ENCODE data around the gene ORMDL3. TPM values are rescaled to one million over a fixed set of nuclear protein-coding genes. Genes with fewer than 3 reads are reported as not detected.
"Not testable (repeated sequence)": the region's sequence is repeated elsewhere in the genome, so short reads cannot be mapped to it uniquely, and the experiment has no call there.

The ORMDL3 gene
- total RNA-seq, 1 donor from 2014 or later = 35.6 TPM

DNA sequence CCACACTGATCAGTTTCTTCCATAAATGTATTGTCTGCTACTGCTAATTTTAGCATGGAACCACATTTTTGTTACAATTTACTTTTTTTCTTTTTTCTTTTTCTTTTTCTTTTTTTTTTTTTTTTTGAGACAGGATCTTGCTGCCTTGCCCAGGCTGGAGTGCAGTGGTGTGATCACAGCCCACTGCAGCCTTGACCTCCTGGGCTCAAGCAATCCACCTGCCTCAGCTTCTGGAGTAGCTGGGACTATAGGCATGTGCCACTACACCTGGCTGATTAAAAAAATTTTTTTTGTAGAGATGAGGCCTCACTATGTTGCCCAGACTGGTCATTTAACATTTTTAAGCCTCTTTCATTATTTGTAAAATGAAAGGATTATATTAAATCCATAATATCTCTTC is 40.3 kb downstream of the ORMDL3 start:
- no peak for DNase-seq (ENCODE audit: low read depth)

DNA sequence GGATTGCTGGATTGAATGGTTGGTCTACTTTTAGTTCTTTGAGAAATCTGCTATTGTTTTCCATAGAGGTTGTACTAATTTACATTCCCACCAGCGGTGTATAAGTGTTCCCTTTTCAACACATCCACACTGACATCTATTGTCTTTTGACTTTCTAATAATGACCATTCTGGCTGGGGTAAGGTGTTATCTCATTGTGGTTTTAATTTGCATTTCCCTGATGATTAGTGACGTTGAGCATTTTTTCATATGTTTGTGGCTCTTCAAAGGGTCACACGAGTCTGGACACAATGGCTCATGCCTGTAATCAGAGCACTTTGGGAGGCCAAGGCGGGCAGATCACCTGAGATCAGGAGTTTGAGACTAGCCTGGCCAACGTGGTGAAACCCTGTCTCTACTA is 41.3 kb downstream of the ORMDL3 start:
- DNase-seq (ENCODE audit: low read depth); H3K4me3 ChIP-seq (ENCODE audit: low read depth, low read length): not testable (repeated sequence)

More for the DNA sequence above, 40.3 kb downstream of the ORMDL3 start:
- TF ChIP-seq, protein P1, sequence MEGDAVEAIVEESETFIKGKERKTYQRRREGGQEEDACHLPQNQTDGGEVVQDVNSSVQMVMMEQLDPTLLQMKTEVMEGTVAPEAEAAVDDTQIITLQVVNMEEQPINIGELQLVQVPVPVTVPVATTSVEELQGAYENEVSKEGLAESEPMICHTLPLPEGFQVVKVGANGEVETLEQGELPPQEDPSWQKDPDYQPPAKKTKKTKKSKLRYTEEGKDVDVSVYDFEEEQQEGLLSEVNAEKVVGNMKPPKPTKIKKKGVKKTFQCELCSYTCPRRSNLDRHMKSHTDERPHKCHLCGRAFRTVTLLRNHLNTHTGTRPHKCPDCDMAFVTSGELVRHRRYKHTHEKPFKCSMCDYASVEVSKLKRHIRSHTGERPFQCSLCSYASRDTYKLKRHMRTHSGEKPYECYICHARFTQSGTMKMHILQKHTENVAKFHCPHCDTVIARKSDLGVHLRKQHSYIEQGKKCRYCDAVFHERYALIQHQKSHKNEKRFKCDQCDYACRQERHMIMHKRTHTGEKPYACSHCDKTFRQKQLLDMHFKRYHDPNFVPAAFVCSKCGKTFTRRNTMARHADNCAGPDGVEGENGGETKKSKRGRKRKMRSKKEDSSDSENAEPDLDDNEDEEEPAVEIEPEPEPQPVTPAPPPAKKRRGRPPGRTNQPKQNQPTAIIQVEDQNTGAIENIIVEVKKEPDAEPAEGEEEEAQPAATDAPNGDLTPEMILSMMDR (conservative IDR thresholded peaks at IDR 0.05; ENCODE audit: low read depth, low read length) = no peak
- no peak overlapping the region for H3K4me3 ChIP-seq (ENCODE audit: low read depth, low read length)

DNA sequence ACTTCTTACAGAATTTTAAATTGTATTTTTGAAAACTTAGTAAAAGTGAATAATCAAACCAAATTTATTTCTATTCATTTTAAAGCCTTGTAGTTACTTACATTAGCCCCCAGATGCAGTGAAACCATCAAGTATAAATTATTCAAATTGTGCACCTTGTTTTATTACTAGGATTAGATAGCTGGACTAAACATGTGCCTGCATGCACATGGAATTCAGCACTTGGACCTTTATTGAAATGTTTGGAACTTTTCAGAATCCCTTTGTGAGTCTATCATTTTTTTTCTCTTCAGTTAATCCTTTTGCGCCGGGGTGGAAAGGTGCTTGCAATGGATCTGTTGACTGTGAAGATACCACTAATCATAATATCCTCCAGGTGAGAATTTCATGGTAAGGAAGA is 54.6 kb downstream of the ORMDL3 start:
- DNase-seq (ENCODE audit: low read depth) = no peak
- TF ChIP-seq, protein P1 (conservative IDR thresholded peaks at IDR 0.05; ENCODE audit: low read depth, low read length) = peak; percentile 26
- H3K4me3 ChIP-seq (ENCODE audit: low read depth, low read length) = no peak overlapping the region

DNA sequence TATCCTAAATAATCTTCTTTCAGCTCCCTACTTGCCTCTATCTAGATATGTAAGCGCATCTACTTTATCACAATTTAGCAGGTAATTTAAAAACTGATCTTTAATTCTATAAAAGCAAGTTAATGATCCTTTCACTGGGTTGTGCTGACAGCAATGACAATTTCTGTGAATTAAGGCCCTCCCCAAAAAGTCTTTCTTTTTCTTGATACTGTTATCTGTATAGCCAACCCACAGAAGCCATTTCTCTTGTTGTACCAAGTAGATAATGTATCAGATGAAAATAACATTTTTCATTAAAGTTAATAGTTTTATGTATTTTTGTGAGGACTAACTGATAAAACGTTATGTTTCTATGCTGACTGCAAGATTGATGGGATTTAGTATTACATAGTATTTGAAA is 55.6 kb downstream of the ORMDL3 start:
- no peak for DNase-seq (ENCODE audit: low read depth)
- TF ChIP-seq, protein P1 (conservative IDR thresholded peaks at IDR 0.05; ENCODE audit: low read depth, low read length) = no peak

More for the DNA sequence above, 55.6 kb downstream of the ORMDL3 start:
- no peak overlapping the region for H3K4me3 ChIP-seq (ENCODE audit: low read depth, low read length)

Other genes with a start within 250 kb of the ORMDL3 start
- 6.1 and 11.2 TPM in 2 replicates for gene PGAP3, start 239.5 kb downstream of the ORMDL3 start, total RNA-seq
- gene ERBB2, start 227.5 kb downstream of the ORMDL3 start, total RNA-seq = 29.4 and 53.3 TPM in 2 replicates
- gene MIEN1, start 197.1 kb downstream of the ORMDL3 start, total RNA-seq = 64.0 and 95.7 TPM in 2 replicates
- gene GRB7, start 189.7 kb downstream of the ORMDL3 start, total RNA-seq = 20.1 and 42.0 TPM in 2 replicates
- 0.07 TPM in 1 of 2 replicates, not detected in the other for gene IKZF3, start 63.3 kb downstream of the ORMDL3 start, total RNA-seq
- gene ZPBP2, start 59.4 kb downstream of the ORMDL3 start, total RNA-seq = not detected in 2 replicates
- 3.2 and 3.3 TPM in 2 replicates for gene GSDMB, start 9.0 kb downstream of the ORMDL3 start, total RNA-seq
- gene LRRC3C, start 131 bp upstream of the ORMDL3 start, total RNA-seq = not detected in 2 replicates
- 0.23 TPM in 1 of 2 replicates, not detected in the other for gene GSDMA, start 35.4 kb upstream of the ORMDL3 start, total RNA-seq
- gene PSMD3, start 53.2 kb upstream of the ORMDL3 start, total RNA-seq = 106 and 191 TPM in 2 replicates
- gene CSF3, start 87.8 kb upstream of the ORMDL3 start, total RNA-seq = not detected in 2 replicates
- gene MED24, start 126.8 kb upstream of the ORMDL3 start, total RNA-seq = 90.0 and 98.6 TPM in 2 replicates
- gene THRA, start 135.4 kb upstream of the ORMDL3 start, total RNA-seq = 3.8 and 5.4 TPM in 2 replicates
- gene NR1D1, start 173.0 kb upstream of the ORMDL3 start, total RNA-seq = 0.40 and 1.2 TPM in 2 replicates
- gene MSL1, start 194.4 kb upstream of the ORMDL3 start, total RNA-seq = 44.5 and 59.3 TPM in 2 replicates
- 40.9 and 58.9 TPM in 2 replicates for gene CASC3, start 212.9 kb upstream of the ORMDL3 start, total RNA-seq
- gene RAPGEFL1, start 249.9 kb upstream of the ORMDL3 start, total RNA-seq = 2.1 and 2.8 TPM in 2 replicates